ENCODE results near the gene RAX2. TPM values are rescaled to one million over a fixed set of nuclear protein-coding genes. Genes with fewer than 3 reads are reported as not detected.

Gene RAX2
- total and polyA plus RNA-seq, 10 of the 15 experiments (the other 5 are each of a cell fraction or from before 2014, with no cell fraction given) = not detected

GRCh38 chr19:3721131-3721886 is 50.7 kb downstream of the RAX2 start (continued):
- TF ChIP-seq TARDBP (IDR thresholded peaks at IDR 0.05; ENCODE audit: borderline replicate concordance) (no peak), KLF5 (IDR thresholded peaks at IDR 0.05; ENCODE audit: partially characterized antibody) (peak; percentile 74), NR2C1 (IDR thresholded peaks at IDR 0.05) (peak; percentile 48; the same call in 1 of the 2 replicates), ZNF207 (IDR thresholded peaks at IDR 0.05; ENCODE audit: borderline replicate concordance) (no peak), PRDM15 (CRISPR knock-in tag; IDR thresholded peaks at IDR 0.05) (no peak), RBBP5 (conservative IDR thresholded peaks at IDR 0.05) (no peak), ZNF384 (IDR thresholded peaks at IDR 0.05; ENCODE audit: borderline replicate concordance, low read depth, low read length) (no peak), JUND (IDR thresholded peaks at IDR 0.05; ENCODE audit: low read depth, low read length) (no peak), NR2C2 (IDR thresholded peaks at IDR 0.05; ENCODE audit: borderline replicate concordance, control insufficient read depth, insufficient read length, low read depth) (no peak), RB1 (IDR thresholded peaks at IDR 0.05; ENCODE audit: borderline replicate concordance) (0 out of 2 replicates have a peak, but pooled peaks have one; percentile 32), SMAD5 (IDR thresholded peaks at IDR 0.05; ENCODE audit: low read depth) (no peak), SUZ12 (IDR thresholded peaks at IDR 0.05; ENCODE audit: unreplicated experiment) (no peak), ELK1 (IDR thresholded peaks at IDR 0.05; ENCODE audit: low read depth, low read length) (0 out of 2 replicates have a peak, but pooled peaks have one; percentile 21), YY1 (IDR thresholded peaks at IDR 0.05; ENCODE audit: low read depth, low read length) (peak; percentile 91), TBL1XR1 (IDR thresholded peaks at IDR 0.05; ENCODE audit: low read depth, low read length) (no peak)
- TF ChIP-seq, protein P1, sequence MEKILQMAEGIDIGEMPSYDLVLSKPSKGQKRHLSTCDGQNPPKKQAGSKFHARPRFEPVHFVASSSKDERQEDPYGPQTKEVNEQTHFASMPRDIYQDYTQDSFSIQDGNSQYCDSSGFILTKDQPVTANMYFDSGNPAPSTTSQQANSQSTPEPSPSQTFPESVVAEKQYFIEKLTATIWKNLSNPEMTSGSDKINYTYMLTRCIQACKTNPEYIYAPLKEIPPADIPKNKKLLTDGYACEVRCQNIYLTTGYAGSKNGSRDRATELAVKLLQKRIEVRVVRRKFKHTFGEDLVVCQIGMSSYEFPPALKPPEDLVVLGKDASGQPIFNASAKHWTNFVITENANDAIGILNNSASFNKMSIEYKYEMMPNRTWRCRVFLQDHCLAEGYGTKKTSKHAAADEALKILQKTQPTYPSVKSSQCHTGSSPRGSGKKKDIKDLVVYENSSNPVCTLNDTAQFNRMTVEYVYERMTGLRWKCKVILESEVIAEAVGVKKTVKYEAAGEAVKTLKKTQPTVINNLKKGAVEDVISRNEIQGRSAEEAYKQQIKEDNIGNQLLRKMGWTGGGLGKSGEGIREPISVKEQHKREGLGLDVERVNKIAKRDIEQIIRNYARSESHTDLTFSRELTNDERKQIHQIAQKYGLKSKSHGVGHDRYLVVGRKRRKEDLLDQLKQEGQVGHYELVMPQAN (conservative IDR thresholded peaks at IDR 0.05) = no peak; the same call in 1 of the 2 replicates
- TF ChIP-seq, protein P2, sequence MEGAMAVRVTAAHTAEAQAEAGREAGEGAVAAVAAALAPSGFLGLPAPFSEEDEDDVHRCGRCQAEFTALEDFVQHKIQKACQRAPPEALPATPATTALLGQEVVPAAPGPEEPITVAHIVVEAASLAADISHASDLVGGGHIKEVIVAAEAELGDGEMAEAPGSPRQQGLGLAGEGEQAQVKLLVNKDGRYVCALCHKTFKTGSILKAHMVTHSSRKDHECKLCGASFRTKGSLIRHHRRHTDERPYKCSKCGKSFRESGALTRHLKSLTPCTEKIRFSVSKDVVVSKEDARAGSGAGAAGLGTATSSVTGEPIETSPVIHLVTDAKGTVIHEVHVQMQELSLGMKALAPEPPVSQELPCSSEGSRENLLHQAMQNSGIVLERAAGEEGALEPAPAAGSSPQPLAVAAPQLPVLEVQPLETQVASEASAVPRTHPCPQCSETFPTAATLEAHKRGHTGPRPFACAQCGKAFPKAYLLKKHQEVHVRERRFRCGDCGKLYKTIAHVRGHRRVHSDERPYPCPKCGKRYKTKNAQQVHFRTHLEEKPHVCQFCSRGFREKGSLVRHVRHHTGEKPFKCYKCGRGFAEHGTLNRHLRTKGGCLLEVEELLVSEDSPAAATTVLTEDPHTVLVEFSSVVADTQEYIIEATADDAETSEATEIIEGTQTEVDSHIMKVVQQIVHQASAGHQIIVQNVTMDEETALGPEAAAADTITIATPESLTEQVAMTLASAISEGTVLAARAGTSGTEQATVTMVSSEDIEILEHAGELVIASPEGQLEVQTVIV (IDR thresholded peaks at IDR 0.05; ENCODE audit: borderline replicate concordance, partially characterized antibody) = peak; percentile 59
